HG03575 (cell line): ENCODE results near the gene PLXNB3.

Experiments used
- ATAC-seq: cut with Tn5 transposase; IDR thresholded peaks from one replicate; pipeline ENCODE4 v1.9.1; 2021; ENCODE audit not compliant: unreplicated experiment, insufficient number of reproducible peaks, low FRiP score; ENCODE audit errors: extremely low read depth

Gene PLXNB3

DNA sequence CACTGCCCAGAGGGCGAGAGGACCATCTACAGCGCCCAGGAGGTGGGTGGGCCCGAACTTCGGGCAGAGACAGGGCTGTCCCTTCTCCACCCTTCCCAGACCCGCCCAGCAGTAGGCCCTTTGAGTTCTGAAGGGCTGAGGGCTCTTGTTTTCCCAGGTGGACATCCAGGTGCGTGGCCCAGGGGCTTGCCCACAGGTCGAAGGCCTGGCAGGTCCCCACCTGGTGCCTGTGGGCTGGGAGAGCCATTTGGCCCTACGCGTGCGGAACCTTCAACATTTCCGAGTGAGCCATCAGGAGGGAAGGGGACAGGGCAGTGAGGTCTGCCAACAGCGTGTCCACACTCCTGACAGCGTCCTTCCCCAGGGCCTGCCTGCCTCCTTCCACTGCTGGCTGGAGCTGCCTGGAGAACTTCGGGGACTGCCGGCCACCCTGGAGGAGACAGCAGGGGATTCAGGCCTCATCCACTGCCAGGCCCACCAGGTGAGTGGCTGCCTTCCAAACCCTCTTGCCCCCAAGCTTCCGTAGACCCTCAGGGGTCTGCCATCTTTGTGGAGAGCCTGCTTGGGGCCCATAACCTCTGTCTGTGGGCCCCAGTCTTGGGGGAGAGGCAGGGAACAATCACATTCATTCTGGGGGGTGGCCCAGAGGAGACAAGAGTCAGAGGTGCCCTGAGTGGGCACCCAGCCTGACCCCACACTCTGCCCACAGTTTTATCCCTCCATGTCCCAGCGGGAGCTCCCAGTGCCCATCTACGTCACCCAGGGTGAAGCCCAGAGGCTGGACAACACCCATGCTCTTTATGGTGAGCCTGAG, 6.8 kb downstream of the PLXNB3 start:
- no peak for ATAC-seq

DNA sequence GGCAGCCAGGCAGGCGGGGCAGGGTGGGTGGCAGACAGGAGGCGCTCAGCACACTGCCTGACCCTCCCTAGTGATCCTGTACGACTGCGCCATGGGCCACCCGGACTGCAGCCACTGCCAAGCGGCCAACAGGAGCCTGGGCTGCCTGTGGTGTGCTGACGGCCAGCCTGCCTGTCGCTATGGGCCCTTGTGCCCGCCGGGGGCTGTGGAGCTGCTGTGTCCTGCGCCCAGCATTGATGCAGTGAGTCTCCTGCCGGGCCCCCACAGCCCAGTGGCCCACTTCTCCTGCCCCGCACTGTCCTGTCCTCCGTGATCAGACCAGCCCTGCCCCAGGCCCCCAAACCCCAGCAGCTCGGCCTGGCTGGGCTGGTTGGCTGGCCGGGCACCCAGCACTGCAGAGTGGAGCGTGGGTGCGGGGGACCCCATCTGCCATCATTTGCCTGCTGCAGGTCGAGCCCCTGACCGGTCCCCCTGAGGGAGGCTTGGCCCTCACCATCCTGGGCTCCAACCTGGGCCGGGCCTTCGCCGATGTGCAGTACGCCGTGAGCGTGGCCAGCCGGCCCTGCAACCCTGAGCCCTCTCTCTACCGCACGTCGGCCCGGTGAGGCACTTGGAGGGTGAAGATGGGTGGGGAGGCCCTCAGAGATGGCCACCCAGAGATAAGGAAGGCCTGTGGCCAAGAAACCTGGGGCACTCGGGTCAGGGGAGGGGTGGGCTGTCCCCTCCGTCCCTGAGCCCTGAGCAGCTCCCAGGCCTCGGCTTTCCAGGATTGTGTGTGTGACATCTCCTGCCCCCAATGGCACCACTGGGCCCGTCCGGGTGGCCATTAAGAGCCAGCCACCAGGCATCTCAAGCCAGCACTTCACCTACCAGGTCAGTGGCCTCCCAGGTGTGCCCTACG, 7.6 kb downstream of the PLXNB3 start:
- no peak for ATAC-seq

DNA sequence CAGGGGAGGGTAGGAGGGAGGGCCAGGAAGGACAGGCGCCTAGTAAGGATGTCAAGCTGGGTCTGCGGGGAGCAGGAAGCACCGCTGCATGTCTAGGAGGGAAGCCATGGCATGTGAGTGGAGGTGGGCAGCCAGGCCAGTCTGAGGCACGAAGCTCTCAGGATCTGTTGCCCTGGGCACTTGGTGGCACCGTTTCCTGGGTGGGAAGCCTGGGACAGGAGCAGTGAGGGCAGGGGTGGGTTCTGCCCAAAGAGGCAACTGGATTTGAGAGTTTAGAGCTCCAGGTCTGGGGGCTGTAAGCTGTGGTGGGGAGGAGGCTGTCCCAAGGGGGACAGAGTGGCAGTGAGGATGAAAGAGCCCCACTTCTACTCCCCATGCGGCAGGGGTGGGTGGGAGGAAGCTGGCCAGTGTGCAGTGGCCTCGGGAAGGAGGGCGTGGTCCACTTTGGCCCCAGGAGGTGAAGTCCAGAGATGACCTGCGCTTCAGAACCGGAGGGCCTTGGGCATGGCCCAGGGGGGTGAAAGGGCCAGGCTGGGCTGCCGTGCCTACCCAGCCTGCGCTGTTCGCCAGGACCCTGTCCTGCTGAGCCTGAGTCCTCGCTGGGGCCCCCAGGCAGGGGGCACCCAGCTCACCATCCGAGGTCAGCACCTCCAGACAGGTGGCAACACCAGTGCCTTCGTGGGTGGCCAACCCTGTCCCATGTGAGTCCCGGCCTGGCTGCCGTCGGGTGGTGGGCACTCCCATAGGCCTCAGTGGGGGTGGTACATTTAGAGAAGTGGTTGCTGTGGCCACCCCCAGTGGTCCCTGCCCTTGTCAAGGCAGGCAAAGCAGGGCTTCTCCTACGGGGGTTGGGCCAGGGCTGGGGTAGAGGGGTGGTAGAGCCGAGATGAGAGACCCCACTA, 8.5 kb downstream of the PLXNB3 start:
- ATAC-seq: no peak

DNA sequence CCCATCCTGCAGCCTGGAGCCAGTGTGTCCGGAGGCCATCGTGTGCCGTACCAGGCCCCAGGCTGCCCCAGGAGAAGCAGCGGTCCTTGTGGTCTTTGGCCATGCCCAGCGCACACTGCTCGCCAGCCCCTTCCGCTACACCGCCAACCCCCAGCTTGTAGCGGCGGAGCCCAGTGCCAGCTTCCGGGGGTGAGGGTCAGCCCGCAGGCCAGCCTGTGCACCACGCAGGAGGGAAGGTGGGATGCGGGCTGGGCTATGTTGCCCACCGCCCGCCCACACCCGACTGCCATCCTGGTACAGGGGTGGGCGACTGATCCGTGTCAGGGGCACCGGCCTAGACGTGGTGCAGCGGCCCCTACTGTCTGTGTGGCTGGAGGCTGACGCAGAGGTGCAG, 9.2 kb downstream of the PLXNB3 start:
- no peak for ATAC-seq

DNA sequence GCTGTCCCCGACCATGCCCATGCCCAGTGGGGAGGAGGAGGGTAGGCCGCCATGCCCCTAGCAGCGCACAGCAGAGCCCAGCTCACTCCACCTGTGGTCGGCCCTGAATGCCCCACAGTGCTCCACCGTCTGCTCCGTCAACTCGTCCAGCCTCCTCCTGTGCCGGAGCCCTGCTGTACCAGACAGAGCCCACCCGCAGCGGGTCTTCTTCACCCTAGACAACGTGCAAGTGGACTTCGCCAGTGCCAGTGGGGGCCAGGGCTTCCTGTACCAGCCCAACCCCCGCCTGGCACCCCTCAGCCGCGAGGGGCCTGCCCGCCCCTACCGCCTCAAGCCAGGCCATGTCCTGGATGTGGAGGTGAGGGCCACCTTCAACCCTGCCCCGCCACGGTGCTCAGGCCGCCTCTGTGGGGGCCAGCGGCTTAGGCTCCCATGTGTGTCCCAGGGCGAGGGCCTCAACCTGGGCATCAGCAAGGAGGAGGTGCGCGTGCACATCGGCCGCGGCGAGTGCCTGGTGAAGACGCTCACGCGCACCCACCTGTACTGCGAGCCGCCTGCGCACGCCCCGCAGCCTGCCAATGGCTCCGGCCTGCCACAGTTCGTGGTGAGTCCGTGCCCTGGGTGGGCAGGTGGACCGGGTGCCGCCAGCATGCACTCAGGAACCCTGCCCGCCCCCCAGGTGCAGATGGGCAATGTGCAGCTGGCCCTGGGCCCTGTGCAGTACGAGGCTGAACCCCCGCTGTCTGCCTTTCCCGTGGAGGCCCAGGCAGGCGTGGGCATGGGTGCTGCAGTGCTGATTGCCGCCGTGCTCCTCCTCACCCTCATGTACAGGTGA, 9.9 kb downstream of the PLXNB3 start:
- no peak for ATAC-seq

DNA sequence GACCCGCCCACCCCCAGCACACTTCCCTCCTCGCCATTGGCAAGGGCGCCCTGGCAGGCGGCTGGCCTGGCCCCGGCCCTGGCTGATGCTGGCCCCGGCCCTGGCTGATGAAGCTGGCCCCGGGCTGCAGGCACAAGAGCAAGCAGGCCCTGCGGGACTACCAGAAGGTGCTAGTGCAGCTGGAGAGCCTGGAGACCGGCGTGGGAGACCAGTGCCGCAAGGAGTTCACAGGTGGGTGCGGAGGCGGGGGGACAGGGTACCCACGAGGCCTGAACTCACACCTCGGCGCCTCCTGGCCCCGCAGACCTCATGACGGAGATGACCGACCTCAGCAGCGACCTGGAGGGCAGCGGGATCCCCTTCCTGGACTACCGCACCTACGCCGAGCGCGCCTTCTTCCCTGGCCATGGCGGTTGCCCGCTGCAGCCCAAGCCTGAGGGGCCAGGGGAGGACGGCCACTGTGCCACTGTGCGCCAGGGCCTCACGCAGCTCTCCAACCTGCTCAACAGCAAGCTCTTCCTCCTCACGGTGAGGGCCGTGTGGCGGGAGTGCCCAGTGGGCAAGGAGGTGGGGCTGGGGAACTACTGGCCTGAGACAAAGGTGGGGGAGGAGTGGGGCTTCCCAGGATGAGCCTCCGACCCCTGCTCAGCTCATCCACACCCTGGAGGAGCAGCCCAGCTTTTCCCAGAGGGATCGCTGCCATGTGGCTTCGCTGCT, 10.7 kb downstream of the PLXNB3 start:
- no peak for ATAC-seq

DNA sequence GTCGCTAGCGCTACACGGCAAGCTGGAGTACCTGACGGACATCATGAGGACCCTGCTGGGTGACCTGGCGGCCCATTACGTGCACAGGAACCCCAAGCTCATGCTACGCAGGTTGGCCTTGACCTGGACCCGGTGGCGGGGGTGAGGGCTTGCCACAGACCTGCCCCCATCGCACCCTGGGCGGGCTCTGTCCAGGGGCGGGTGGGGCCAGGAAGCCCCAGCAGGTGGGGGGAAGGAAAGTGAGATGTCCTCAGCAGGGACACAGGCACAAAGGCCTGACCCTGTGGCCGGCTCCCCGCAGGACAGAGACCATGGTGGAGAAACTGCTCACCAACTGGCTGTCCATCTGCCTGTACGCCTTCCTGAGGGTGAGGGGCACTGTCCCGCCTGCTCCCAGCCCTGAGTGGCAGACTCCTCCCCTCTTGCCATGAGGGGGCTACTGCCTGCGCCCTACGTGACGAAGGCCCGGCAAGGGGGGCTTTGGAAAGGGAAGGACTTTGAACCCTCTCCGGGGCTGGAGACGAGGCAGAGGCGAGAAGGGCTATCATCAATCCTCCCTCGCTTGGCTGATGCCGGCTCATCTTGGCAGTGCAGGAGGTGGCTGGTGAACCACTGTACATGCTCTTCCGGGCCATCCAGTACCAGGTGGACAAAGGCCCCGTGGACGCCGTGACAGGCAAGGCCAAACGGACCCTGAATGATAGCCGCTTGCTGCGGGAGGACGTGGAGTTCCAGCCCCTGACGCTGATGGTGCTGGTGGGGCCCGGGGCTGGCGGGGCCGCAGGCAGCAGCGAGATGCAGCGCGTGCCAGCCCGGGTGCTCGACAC, 11.5 kb downstream of the PLXNB3 start:
- ATAC-seq: no peak

DNA sequence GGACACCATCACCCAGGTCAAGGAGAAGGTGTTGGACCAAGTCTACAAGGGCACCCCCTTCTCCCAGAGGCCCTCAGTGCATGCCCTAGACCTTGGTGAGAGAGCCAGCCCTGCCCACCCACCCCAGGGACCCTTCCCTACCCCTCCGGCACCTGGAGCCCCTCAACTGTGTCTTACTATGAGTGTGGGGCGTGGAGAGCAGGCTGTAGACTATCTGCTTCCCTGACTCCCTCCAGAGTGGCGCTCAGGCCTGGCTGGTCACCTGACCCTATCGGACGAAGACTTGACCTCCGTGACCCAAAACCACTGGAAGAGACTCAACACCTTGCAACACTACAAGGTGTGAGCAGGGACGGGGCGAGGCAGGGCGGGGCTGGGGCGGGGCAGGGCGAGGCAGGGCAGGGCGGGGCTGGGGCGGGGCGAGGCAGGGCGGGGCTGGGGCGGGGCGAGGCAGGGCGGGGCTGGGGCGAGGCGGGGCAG, 12.1 kb downstream of the PLXNB3 start:
- no peak for ATAC-seq

DNA sequence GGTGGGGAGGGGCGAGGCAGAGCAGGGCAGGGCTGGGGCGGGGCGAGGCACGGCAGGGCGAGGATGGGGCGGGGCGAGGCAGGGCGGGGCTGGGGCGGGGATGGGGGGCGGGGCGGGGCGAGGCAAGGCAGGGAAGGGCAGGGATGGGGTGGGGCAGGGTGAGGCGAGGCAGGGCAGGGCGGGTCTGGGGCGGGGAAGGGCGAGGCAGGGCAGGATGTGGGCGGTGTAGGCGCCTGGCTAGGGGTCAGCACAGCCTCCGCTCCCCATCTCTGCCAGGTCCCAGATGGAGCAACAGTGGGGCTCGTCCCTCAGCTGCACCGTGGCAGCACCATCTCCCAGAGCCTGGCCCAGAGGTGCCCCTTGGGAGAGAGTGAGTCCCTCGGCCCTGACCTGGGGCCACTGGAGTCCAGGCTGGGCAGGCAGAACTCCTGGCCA, 12.6 kb downstream of the PLXNB3 start:
- ATAC-seq: no peak

DNA sequence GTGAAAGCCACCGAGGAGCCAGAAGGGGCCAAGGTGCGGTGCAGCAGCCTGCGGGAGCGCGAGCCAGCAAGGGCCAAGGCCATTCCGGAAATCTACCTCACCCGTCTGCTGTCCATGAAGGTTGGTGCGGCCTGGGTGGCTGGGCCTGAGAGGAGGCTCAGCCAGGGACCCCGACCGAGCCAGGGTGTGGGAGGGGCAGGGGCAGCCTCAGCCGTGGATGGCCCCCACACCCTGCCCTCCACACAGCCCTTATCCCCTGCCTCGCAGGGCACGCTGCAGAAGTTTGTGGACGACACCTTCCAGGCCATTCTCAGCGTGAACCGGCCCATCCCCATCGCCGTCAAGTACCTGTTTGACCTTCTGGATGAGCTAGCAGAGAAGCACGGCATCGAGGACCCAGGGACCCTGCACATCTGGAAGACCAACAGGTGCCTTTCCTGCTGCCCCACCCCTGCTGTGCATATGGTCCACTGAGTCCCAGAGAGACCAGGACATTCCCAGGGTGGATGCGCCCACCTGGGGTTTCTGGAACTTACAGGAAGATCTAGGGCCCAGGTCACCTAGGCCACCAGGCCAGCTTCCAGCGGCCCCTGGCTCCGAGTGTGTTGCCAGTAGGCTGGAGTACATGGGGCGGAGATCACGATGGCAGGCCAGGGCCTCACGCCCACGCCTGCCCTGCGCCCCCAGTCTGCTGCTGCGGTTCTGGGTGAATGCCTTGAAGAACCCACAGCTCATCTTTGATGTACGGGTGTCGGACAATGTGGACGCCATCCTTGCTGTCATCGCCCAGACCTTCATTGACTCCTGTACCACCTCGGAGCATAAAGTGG, 13.4 kb downstream of the PLXNB3 start:
- ATAC-seq: no peak

DNA sequence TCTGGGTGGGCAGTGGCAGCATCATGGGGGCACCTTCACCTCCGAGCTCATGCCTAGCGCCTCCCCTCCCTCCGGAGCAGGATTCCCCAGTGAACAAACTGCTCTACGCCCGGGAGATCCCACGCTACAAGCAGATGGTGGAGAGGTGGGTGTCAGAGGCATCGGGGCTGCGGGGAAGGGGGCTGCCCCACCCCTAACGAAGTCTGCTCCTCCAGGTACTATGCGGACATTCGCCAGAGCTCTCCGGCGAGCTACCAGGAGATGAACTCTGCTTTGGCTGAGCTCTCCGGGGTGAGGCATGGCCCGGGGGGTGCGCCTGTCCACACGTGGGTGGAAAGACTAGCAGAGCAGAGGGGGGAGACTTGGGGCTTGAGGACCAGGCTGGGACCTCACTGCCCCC, 14.1 kb downstream of the PLXNB3 start:
- ATAC-seq: no peak

DNA sequence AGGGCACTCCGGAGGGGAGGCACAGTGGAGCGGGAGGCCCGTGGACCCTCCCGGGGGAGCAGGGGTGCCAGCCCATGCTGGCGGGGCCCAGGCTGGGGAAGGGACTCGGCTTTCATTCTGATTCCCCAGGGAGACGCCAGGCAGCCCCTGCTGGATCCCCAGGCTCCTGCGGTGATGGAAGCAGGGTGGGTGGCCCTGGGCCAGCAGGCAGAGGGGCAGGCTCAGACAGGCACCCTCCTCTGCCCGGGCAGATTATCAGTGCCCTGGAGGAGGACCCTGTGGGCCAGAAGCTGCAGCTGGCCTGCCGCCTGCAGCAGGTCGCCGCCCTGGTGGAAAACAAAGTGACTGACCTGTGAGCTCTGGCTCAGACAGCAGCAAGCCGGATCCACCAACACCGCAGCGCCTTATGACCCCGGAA, 14.6 kb downstream of the PLXNB3 start:
- no peak for ATAC-seq

DNA sequence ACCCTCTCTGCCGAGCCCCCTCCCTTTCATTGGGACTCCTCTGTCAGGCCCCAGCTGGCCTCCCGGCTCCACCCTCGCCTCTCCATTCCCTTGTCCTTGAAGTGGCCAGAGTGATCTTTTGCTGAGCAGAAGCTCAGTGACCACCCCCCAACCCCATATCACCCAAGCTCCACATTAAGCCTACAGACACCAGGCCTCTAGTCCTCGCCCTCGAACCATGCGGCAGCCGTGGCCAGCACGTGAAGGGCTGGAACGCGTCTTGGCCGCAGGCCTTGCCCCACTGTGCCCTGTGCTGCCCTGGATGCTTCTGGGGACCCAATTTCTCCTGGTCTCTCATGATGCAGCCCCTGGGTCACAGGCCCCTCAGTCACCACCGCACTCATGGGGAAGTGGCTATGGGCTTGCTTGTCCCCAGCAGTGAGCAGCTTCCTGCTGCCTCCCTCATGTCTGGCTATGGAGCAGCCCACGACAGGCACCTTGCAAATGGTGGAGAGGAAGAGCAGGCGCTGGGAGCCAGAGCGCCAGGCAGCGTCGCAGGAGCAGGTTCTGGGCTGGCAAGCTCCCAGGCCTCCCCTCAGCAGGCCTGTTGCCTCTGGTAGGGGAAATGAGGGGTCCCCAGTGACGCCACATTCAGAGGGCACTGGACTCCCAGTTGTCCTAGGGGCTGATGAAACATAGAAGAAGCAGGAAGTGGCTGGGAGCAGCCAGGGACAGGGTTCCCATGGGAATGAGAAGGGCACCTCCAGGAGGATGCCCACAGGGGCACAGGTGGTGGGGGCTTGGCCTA, 16.0 kb downstream of the PLXNB3 start:
- ATAC-seq: no peak

DNA sequence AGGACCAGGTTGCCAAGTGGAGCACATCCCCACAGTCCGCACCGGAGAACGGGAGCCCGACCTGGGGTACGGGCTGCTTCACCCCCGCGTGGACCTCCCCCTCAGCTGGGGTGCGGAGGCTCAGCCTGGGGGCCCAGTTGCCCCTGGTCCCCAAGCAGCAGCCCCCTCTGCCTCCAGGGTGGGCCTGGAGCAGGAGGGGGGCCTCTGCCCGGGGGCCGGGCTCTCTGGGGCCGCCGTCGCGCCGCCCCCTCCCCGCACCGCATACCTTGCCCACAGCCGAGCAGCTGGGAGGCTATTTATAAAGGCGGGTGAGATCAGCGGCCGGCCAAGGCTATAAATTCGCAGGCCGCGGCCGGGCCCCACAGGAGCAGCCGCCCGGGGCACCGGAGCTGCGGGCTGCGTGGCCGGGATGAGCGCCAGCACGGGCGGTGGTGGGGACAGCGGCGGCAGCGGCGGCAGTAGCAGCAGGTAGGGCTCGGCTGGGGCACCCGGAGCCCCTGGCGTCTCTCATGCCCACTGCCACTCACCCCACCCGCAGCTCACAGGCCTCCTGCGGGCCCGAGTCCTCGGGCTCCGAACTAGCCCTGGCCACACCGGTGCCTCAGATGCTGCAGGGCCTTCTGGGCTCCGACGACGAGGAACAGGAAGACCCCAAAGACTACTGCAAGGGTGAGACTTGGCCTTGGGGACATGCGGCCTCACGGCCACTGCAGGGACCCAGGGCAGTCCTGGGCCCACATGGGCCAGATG, 16.8 kb downstream of the PLXNB3 start, which contains the start of gene SRPK3:
TSS of gene SRPK3 (plus strand) at position 364 of the 750 bp plus-strand sequence. CDS start at position 410, 46 bp downstream.
- ATAC-seq: no peak
